Measurements from ENCODE around the gene LYRM4.
"Not testable (repeated sequence)": the region's sequence is repeated elsewhere in the genome, so short reads cannot be mapped to it uniquely, and the experiment has no call there.

Gene LYRM4

DNA sequence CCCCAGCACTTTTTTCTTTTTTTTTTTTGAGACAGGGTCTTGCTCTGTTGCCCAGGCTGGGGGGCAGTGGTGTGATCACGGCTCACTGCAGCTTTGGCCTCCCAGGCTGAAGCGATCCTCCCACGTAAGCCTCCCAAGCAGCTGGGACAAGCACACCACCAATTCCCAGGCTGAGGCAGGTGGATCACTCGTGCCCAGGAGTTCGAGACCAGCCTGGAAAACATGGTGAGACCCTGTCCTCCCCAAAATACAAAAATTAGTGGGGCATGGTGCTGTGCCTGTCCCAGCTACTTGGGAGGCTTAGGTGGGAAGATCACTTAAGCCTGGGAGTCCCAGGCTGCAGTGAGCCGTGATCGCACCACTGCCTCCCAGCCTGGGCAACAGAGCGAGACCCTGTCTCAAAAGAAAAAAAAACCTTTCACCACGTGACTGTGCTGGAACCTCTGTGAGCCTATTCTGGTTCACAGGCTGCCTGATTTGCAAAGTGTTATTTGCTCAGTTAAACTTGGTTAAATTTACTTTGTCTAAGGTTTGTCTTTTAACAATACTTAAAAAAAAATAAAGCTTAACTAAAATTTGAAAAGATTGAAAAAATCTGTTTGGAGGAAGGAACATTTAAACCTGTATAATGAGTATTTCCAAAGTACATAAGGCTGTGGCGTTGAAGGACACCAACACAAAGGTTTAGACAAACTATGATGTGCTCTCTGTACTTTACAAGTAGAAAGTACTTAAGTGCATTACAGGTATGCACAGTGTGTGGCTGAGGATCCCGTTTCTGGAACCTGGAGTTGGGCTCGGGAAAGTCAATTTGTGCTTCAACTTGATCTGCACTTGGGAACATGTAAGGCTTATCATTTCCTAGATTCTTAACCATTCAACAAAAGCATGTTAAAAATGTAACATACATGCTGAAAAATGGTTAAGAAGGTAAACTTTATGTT lies 120.7 kb downstream of the LYRM4 start:
- DNase-seq = no peak

DNA sequence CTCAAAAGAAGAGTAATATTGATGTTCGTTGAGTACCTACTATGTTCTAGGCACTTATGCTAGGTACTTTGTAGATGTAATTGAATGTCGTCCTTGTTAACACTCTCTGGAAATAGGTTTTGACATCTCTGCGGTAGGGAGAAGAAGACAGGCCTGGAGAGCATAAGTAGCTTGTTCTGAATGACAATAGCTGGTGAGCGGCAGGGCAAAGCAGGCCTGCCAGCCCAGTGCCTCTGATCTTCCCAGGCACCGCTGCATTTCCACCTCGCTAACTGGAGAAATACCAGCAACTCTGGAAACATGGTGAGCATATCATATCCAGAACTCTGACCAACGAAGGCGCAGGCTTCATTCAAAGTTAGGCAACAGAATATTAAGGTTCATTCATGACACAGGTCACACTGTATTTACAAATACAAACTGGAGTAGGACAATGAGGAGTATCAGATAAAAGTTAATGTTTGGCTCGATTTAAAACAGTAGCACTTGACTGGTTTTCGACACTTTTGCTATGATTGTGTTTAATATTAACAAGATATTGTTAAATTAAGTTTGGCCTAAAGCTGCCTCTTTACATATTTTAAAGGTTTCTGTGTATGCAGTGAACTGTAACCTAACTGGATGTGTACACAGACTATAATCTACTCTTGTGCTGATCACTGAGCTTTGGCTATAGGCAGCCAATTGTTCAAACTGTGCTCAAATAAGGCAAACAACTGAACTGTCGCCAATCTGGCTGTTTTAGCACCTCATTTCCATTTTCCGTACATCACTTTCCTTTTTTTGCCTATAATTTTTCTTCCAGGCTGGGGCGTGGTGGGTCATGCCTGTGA lies 121.5 kb downstream of the LYRM4 start:
- no peak for DNase-seq

DNA sequence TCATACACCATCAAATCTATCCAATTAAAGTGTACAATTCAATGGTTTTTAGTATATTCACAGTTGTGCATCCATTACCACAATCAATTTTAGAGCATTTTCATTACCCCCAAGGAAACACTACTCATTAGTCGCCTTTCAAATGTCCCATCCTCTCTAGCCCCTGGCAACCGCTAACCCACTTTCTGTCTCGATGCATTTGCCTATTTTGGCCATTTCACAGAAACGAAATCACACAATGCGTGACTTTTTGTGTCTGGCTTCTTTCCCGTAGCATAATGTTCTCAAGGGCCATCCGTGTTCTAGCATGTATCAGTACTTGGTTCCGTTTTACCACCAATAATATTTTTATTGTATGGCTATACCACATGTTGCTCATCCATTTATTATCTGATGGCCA lies 123.9 kb downstream of the LYRM4 start:
- no peak for DNase-seq

DNA sequence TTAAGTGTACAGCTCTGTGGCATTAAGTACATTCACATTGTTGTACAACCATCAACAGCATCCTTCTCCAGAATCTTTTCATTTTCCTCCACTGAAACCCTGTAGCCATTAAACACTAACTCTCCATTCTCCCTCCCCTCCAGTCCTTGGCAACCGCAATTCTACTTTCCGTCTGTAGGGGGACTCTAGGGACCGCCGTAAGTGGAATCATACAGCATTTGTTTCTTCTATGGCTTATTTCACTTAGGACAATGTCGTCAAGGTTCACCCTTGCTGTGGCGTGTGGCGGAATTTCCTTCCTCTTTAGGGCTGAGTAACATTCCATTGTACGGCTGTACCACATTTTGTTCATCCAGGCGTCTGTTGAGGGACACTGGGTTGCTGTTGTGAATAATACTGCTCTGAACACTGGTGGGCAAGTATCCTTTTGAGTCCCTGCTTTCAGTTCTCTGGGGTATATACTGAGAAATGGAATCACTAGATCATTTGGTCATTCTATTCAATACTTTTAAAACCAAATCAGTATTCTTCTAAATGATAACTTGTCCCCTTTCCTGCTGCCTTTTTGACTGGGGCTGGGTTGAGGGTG lies 124.9 kb downstream of the LYRM4 start:
- no peak for DNase-seq

DNA sequence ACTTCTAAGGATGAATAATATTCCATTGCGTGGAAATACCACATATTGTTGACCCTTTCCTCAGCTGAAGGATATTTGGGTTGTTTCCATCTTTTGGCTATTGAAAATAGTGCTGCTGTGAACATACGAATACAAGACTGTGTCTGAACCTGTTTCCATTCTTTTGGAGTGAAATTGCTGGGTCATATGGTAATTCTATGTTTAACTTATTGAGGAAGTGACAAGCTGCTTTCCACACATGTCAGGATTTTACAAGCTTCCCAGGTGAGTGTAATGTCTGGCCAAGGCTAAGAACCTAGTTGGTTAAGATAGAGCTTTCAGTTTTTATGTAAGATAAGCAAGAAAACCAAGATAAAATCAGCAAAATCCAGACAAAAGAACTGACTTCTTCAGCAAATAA lies 126.8 kb downstream of the LYRM4 start:
- no peak for DNase-seq

DNA sequence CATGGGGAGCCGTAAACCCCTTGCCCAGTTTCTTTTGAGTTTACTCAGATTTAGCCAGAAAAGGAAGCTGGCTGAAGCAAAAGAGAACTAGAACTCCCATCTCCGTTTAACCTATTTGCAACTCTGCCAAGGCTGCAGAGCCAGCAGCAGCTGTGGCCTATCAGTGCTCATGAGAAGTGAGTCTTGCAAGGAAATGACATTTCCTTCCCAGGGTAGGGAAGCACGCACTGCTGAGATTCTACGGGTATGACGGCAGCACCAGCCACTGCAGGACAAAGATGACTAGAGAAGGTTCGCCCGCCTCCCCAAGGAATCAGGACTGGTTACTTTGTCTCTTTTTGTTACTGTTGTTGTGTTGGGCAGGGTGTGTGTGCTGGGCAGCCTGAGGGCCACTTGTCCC lies 128.0 kb downstream of the LYRM4 start:
- DNase-seq = peak; percentile 84

DNA sequence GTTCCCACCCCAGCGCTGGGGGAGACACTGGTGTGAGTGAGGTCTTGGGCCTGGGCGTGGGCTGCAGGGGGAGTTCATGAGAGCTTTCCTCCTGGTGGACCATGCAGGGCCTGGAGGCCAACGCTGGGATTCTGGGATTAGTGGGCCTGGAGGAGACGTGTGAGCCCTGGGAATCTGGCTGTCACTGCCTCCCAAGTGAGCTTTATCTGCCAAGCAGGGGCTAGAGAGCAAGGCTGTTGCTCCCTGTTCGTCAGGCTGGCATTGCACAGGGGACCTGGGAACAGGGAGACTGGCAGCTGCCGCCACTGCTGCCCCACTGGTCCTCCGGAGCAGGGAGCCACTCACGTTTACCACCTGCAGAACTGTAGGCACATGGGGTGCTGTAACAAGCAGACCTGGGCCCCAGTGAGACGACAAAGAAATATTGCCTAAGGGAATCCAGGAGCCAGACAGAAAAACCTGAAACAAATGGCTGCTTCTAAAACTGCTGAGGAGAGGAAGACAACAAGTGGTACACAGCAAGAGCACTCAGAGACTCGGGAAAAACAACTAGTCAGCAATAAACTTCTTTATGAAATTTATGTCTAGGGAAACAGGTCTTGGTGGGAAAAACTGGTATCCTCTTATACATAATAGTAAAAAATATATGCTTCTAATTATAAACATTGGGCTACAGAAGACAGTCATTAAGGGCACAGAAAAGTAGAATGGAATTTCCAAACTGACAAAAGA lies 130.4 kb downstream of the LYRM4 start:
- DNase-seq = no peak

DNA sequence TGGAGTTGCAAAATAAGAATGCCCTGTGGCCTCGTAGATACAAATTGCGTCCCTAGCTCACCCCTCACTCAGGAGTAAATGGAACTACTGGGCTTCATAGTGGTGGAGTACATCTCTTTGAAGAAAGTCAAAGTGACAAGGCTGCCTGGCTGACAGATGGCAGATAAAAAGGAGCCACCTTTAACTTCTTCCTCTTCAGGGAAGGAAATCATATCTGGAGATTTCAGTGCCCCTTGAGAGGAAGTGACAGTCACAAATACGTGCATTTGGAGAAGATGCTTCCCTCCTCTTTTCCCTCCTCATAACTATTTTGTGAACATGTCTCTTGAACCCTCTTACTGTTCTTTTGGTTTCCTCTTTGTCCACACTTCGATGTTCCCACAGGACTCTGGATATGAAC lies 132.4 kb downstream of the LYRM4 start:
- DNase-seq = no peak

DNA sequence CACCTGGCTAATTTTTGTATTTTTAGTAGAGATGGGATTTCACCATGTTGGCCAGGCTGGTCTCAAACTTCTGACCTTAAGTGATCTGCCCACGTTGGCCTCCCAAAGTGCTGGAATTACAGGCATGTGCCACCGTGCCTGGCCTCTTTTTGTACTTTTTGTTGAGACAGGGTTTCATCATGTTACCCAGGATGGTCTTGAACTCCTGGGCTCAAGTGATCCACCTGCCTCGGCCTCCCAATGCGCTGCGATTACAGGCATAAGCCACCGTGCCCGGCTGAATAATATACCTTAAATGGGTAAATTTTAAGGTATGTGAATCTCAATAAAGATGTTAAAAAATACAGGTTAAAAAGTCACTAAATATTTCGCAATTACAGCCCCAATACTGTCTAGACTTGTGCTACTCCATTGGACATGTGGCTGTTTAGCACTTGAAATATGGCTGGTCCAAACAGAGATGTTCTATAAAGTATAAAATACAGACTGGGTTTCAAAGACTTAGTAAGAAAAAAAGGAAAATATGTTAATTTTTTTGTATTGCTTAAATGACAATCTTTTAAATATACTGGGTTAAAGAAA lies 133.6 kb downstream of the LYRM4 start:
- no peak for DNase-seq

DNA sequence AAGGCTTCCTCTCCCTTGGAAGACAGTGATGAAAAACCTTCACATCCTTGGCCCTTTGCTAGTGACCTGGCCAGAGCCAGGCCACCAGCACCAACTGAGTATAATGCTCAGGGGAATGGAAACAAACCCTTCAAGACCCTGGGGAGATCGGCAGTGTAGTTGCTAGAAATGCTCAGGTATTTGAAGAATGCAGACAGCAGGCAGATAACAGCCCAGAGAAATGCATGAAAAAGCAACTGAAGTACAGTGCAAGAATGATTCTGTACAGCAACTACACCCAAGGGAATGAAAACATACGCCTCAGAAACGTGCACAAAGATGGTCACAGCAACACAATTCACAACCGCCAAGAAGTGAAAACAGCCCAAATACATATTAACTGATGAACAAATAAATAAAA lies 134.5 kb downstream of the LYRM4 start:
- no peak for DNase-seq

DNA sequence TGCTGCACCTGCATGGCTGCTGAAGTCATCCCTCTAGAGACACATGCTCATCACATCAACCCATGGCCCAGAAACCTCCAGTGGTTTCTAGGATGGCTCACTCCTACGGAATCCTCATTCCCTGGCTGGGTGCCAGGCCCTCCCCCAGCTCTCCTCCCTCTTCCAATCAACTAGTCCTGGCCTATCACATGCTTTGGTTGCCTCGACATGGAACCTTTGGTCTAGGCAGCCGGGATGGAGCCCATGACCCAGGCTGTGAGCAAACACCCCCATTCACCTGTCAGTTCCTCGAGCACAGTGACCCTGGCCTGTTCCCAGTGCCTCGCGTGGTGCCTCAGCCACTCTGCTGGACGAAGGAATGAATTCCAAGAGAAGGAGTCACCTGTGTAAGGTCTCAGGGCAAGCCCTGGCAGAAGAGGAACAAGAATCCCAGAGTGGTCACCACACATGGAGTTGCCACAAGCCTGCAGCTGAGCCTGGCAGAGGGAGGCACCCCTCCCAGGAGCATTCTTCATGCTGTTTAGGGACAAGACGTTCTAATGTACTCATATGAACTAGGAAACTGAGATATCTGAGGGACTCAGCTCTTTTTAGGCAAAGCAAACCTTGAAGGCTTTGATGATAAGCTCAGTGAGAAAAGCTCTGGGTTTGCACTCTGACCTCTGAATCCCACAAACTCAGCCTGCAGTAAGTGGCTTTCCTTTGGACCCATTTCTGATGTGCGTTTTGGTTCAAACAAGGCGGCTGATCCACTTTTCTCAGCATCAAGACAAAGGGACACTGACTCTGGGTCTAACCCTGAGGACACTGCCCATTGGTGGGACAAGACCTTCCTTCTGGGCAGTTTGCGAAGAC lies 135.4 kb downstream of the LYRM4 start:
- no peak for DNase-seq

DNA sequence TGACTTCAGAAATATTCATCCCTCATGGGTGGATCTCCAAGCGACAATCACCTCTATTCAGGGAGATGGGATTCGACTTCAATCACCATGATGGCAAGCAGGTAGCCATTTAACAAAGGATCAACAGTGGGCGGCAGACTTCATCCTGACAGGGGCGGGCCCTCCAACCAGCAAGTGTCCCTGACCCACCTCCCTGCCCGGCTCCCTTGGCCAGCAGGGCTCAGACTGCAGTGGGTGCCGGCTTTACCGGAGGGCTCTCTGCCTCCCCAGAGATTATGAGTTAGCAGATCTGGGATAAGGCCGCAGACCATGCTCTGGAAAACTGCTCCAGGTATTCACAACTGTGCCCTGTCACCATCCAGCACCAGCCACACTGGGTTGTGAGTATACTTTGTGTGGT lies 136.2 kb downstream of the LYRM4 start:
- no peak for DNase-seq

DNA sequence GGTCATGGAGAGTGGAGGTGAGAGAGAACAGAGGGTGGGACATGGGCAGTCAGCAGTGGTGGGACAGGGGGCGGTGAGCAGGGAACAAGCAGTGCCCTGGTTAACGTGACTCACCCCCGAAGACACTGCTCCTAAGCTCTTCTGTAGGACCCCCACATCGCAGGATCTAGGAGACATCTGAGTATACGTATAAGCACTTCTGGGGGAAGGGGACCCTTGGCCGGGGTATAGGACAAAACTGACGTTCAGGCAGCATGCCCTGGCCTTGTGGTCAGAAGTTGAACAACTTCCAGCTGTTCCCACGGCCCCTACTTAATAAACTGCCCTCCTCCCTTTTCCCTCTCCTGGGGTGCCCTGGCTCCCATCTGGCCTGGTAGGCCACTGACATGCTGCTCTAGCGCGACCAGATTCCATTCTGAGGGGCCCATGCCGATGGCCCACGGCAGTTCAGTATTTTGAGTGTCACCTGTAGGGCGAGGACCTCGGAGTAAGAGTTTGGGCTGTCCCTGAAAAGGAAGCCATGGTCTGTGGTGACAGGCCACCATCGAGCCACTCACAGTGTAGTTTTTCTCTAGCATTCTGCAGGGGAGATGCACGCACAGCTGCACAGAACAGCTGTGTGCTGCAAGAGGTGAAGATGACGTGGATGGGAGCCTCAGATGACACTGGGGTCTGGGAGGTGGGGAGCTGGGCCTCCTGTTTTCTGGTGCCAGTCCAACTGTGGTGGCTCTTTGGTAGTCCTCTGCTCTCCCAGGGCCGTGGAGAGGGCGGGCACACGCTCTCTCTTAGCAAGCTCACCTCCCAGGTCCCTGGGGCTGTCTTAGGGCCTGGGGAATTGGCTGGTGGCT lies 137.2 kb downstream of the LYRM4 start:
- peak; percentile 65 for DNase-seq

DNA sequence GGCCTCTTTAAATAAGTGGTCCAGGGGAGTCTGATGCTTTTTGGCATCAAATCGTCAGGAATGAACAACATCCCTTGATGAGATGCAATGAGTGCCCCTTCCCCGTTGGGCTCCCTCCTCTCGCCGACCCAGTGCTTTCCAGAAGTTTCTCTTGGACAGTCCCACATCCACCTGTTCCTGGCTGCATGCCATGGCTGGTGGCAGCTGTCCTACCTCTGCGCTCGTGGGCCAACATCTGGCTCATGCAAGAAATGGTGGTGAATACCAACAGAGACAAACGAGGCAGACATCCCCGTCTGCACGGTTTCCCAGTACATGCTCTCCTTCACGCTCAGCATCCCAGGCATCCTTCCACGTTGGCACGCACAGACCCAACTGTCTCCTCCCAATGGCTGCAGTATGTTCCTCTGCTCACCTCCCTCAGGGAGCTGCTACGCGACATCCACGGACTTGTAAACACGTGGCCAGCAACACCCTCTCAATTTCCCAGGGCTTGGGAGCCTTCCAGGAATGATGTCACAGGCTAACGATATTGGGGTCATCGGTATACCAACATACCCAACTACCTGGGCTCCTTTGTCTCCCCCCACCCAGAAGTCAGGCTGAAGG lies 138.1 kb downstream of the LYRM4 start:
- no peak for DNase-seq

DNA sequence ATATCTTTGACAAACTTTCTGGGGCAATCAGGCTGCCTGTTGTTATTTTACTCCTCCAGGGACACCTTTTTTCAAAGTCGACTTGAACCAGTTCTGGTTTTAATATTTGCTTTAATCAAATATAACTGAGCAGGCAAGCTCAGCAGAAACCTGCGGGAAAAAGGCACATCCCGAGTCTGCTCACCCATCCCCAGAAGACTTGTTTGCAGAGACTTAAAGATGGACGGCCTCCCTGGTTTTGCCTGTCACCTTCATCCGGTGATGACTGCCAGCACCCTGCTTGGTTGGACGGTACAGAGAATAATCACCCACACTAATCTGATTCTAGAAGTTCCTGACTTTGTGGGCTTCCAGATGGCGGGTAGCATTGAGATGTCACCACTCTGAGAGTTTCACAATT lies 138.8 kb downstream of the LYRM4 start:
- no peak for DNase-seq

DNA sequence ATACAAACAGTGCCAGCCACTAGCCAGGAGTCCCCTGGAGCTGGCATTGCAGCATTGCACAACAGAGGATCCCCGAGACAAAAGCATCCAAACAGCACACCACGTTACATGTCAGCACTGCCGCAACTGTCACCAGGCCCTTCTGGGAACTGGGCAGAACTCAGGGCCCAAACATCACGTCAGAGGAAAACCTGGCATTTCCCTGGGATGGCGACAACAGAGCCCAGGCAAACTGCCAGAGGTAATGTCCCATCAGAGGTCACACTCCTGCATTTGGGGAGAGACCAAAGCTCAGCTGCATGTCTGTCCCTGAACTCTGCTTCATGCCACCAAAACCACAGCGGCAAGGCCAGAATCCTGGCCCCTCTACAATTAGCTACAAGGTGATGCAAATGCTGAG lies 139.3 kb downstream of the LYRM4 start:
- DNase-seq = no peak

DNA sequence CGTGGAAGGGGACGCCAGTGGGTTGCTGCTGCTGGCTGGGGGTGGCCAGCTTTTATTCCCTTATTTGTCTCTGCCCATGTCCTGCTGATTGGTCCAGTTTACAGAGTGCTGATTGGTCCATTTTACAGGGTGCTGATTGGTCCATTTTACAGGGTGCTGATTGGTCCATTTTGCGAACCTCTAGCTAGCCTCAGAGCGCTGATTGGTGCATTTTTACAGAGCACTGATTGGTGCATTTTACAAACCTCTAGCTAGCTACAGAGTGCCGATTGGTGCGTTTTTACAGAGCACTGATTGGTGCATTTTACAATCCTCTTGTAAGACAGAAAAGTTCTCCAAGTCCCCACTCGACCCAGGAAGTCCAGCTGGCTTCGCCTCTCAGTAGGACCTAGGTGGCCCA lies 140.2 kb downstream of the LYRM4 start:
- not testable (repeated sequence) for DNase-seq

DNA sequence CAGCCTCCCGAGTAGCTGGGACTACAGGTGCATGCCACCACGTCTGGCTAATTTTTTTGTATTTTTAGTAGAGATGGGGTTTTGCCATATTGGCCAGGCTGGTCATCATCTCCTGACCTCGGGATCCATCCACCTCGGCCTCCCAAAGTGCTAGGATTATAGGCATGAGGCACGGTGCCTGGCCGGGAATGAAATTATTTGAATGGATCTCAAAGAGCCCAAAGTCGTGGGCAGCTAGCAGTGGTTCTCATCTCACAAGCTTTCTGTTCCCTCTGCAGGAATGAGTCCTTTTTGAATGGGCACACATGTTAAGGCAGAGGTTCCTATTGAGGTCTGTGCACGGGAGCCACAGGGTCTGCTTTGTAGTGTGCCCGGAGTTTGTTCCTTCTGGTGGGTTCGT lies 140.7 kb downstream of the LYRM4 start:
- no peak for DNase-seq

DNA sequence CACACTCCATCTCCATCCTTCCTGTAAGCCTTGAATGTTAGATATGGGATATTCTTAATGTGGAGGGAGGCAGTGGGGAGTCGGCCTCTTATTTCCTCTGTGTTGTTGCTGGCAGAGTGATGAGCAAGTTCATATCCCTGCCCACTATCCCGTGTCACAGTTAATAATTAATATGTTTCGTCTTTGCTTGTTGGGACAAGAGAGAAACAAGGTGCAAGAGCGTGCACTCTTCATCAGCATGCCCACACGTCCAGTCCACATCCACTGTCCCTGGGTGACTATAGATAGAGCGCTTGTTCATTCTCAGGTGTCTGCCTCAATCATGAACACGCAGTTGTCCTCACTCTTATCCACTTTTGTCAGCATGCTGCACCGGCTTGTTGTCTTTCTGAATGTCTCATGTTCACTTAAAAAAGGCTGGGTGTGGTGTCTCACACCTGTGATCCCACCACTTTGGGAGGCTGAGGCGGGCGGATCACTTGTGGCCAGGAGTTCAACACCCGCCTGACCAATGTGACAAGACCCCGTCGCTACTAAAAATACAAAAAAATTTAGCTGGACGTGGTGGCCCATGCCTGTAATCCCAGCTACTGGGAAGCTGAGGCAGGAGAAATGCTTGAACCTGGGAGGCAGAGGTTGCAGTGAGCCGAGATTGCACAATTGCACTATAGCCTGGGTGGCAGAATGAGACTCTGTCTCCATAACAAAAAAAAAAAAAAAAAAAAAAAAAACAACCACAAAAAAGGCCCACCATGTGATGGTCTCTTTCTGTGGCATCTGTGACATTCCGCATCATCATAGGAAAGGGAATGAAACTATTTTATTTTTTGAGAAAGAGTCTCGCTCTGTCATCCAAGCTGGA lies 141.4 kb downstream of the LYRM4 start:
- no peak for DNase-seq
